Measurements from ENCODE around the gene NOTCH4.

DNA sequence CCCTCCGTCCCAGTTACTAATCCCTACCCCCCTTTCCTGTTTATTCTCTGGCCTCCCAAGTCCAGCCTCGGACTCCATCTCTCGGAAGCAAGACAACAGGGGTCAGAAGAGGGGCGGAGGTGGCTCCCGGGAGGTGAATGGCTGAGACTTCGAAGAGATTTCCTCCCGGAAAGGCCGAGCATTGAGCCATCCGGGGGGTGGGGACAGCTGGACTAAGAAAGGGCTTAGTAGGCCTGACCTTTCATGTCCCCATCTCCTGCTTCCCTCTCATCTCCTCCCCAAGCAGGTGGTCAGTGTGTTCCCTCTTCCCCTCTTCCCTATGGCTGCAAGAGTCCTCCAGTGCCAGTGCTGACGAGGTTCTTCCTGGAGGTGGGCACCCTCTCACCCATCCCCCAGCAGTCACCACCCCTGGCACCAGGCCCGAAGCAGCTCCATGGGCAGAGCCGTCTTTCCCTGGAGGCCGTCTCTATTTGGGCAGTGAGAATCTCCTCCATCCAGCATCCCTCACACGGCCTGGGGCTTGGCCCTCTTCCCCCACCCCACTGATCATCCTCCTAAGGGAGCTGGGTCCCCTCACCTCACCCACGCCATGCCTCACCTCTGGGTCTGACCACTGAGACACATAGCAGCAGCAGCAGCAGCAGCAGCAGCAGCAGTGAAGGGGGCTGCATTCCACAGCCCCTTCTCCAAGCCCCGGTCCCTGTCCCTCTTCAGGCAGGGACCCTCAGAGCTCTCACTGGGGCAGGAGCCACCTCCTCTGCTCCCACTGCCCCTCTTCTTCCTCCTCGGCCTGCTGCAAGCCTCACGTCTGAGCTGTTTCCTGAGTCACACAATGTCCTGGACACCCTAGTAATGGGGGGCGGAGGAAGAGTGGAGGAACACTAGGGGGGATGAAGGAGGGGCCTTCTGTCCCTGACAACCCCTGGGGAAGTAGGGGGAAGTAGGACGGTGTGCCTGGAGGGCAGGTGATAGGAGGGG, at the start of gene NOTCH4:
- TF ChIP-seq, protein P1, sequence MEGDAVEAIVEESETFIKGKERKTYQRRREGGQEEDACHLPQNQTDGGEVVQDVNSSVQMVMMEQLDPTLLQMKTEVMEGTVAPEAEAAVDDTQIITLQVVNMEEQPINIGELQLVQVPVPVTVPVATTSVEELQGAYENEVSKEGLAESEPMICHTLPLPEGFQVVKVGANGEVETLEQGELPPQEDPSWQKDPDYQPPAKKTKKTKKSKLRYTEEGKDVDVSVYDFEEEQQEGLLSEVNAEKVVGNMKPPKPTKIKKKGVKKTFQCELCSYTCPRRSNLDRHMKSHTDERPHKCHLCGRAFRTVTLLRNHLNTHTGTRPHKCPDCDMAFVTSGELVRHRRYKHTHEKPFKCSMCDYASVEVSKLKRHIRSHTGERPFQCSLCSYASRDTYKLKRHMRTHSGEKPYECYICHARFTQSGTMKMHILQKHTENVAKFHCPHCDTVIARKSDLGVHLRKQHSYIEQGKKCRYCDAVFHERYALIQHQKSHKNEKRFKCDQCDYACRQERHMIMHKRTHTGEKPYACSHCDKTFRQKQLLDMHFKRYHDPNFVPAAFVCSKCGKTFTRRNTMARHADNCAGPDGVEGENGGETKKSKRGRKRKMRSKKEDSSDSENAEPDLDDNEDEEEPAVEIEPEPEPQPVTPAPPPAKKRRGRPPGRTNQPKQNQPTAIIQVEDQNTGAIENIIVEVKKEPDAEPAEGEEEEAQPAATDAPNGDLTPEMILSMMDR (IDR thresholded peaks at IDR 0.05) = no peak
- no peak for TF ChIP-seq ZFX (IDR thresholded peaks at IDR 0.05; ENCODE audit: borderline replicate concordance)

Measured in 22Rv1 (cell line).